Thoracic aorta (tissue), 2 donors: Measurements from ENCODE around the gene NOTUM. TPM values are rescaled to one million over a fixed set of nuclear protein-coding genes. Genes with fewer than 3 reads are reported as not detected.
A peak's percentile ranks its signal among the peaks of the same experiment; 100 is the strongest.

Experiments used
- ATAC-seq: fragments of 150-250 bp; one replicate; pipeline ENCODE4 v1.8.0; 2017; ENCODE audit warnings: low read depth; ENCODE audit not compliant: insufficient number of reproducible peaks, low FRiP score
- DNase-seq: peaks from one replicate; pipeline ENCODE4 v3.0.0-alpha.2; 2020; ENCODE audit warnings: low spot score
- H3K27ac ChIP-seq, 2 donors: fragments of 200-600 bp; sonication (generic); 1 replicate in 1 of 2; 2 replicates in 1 of 2; pipeline ENCODE4 v1.5.1; 2016; ENCODE audit warnings: mild to moderate bottlenecking in 2 of 2, moderate library complexity in 2 of 2
- H3K27me3 ChIP-seq: fragments of 200-600 bp; sonication (generic); replicated peaks from 2 replicates; pipeline ENCODE4 v1.6.0; 2016; ENCODE audit warnings: mild to moderate bottlenecking; ENCODE audit not compliant: insufficient read depth
- H3K36me3 ChIP-seq: fragments of 200-600 bp; sonication (generic); one replicate; pipeline ENCODE4 v1.5.1; 2016
- H3K4me1 ChIP-seq, 2 donors: fragments of 200-600 bp; sonication (generic); 1 replicate in 1 of 2; 2 replicates in 1 of 2; pipeline versions ENCODE4 v1.5.1 to v1.6.0; 2016; ENCODE audit warnings: low read depth in 2 of 2, mild to moderate bottlenecking in 1 of 2; ENCODE audit not compliant: control insufficient read depth in 1 of 2
- H3K4me3 ChIP-seq: fragments of 200-600 bp; sonication (generic); 2 replicates; pipeline ENCODE4 v1.5.1; 2016; ENCODE audit warnings: mild to moderate bottlenecking
- H3K9me3 ChIP-seq: fragments of 200-600 bp; sonication (generic); 2 replicates; pipeline ENCODE4 v1.5.1; 2016
- CTCF ChIP-seq: fragments of 200-600 bp; sonication (generic); IDR thresholded peaks from one replicate; pipeline ENCODE4 v1.5.1; 2019; ENCODE audit warnings: antibody characterized with exemption
- total RNA-seq, 2 donors: library from RNA; depleted of rRNA; stranded (reverse); fragments of >200 nt; gene quantifications; one replicate each; pipeline versions ENCODE4 v1.1.0 to v1.2.3, GENCODE V29; 2016

The NOTUM gene
- total RNA-seq, 2 donors from 2014 or later: not detected

- Histone ChIP-seq H3K36me3 (no peaks in the 10 kb centered on the region), H3K9me3 (no peaks in the 10 kb centered on the region), H3K27ac (no peak overlapping the region), H3K27me3 (no peaks in the 10 kb centered on the region), H3K4me1 (peaks cover 12 to 17% of the 10 kb centered on the region in 2 donors), H3K4me3 (peak overlapping the region; percentile 98)
- no peak for DNase-seq
- ATAC-seq: no peak
- no peak for TF ChIP-seq CTCF
These were observed 17.7 kb upstream of the NOTUM start for GRCh38 chr17:81978524-81979298.

- no peak for TF ChIP-seq CTCF
- peak; percentile 89 for ATAC-seq
These were observed 16.3 kb upstream of the NOTUM start, which contains the start of gene ASPSCR1 for GRCh38 chr17:81977211-81977808. ASPSCR1 (plus strand) TSS chr17:81977629; CDS start chr17:81977647, 18 bp downstream.

GRCh38 chr17:81976332-81977210, 15.6 kb upstream of the NOTUM start:
- peak; percentile 26 for ATAC-seq
- no peaks in the 10 kb centered on the region for H3K9me3 ChIP-seq
- H3K27ac ChIP-seq: peak overlapping the region in 1 of 2 donors; percentile 79
- H3K4me1 ChIP-seq: peaks cover 12 to 17% of the 10 kb centered on the region in 2 donors
- H3K27me3 ChIP-seq: no peaks in the 10 kb centered on the region
- no peak for DNase-seq
- peak overlapping the region; percentile 98 for H3K4me3 ChIP-seq
- H3K36me3 ChIP-seq: no peaks in the 10 kb centered on the region
- TF ChIP-seq CTCF: no peak

More at GRCh38 chr17:81977211-81977808, 16.3 kb upstream of the NOTUM start, which contains the start of gene ASPSCR1:
- Histone ChIP-seq H3K36me3 (no peaks in the 10 kb centered on the region), H3K27me3 (no peaks in the 10 kb centered on the region), H3K27ac (peak within 1 kb of the TSS; percentile 79 to 87), H3K4me1 (peaks cover 12 to 17% of the 10 kb centered on the region in 2 donors), H3K9me3 (no peaks in the 10 kb centered on the region), H3K4me3 (peak within 1 kb of the TSS; percentile 98)
- peak; percentile 52 for DNase-seq

- Histone ChIP-seq H3K27ac (no peak overlapping the region), H3K9me3 (no peaks in the 10 kb centered on the region), H3K36me3 (no peaks in the 10 kb centered on the region), H3K4me1 (peaks cover 9 to 11% of the 10 kb centered on the region in 2 donors), H3K4me3 (no peak overlapping the region), H3K27me3 (no peaks in the 10 kb centered on the region)
- no peak for TF ChIP-seq CTCF
- no peak for DNase-seq
- no peak for ATAC-seq
These were observed 12.4 kb upstream of the NOTUM start for GRCh38 chr17:81973432-81973831.
